ENCODE results near the gene HSF5.
A peak's percentile ranks its signal among the peaks of the same experiment; 100 is the strongest.

Gene HSF5, protein sequence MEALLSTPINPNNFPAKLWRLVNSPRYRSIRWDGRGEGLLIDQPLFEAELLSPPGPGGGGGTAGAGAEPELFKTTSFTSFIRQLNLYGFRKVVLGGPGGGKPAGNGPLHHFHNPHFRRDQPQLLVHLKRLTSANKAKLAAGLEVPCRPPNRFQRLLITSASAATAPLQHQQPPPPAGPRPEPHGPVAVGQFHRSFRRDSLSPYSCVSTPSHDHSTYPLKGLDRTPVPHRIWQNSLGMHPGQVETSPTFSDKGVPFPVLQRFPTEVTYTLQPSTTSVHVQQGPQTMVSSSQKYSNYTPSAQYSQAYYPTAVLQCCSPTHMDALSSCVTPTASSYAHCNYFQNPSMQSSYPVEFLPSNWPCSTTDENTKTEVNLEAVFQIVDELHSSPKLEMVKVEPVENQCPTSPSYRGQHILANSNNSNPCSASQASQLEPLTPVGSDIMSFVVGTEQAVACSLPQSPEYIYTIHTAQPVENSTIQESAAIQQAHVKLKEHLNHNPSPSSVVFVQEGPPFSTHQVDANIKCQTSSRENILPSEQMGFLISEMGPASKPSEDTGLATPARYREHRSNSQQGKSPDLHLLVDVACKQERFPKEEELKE

DNA sequence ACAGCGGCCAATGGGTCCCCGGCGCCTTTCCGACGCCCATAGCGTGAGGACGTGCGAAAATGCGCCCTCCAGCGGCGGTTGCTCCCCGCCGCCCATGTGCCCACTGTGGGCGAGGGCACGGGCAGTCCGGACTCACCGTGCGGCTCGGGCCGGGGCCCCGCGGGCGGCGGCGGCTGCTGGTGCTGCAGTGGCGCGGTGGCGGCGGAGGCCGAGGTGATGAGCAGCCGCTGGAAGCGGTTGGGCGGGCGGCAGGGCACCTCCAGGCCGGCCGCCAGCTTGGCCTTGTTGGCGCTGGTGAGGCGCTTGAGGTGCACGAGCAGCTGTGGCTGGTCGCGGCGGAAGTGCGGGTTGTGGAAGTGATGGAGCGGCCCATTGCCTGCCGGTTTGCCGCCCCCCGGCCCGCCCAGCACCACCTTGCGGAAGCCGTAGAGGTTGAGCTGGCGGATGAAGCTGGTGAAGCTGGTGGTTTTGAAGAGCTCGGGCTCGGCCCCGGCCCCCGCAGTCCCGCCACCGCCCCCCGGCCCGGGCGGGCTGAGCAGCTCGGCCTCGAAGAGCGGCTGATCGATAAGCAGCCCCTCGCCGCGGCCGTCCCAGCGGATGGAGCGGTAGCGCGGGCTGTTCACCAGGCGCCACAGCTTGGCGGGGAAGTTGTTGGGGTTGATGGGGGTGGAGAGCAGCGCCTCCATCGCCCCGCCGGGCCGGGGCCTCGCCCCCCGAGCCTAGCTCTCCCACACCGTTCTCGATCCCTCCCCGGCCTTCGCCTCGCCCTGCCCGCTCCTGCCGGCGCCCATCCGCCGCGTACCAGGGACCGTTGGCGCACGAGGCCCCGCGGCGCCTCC, at the start of gene HSF5:
Gene HSF5, minus strand, starts transcription at position 820 of the 839 bp plus-strand sequence. Its CDS starts 134 bp downstream, at position 686.
- FAIRE-seq = no peak
- DNase-seq (ENCODE audit: low spot score) = no peak

DNA sequence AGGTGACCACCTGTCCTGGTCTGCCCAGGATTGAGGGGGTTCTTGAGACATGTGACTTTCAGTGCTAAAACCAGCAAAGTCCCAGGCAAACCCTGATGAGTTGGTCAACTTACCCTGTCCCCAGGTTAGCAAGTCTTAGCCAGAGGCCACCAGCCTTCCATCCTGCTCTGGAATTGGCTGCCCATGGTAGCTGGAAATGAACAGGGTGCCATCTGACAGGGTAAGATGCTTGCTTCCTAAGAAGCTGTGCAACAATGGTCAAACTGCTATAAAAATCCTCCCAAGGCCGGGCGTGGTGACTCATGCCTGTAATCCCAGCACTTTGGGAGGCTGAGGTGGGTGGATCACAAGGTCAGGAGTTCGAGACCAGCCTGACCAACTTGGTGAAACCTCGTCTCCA, 49.1 kb upstream of the HSF5 start:
- DNase-seq (ENCODE audit: low spot score) (no peak), FAIRE-seq (peak; percentile 75)

DNA sequence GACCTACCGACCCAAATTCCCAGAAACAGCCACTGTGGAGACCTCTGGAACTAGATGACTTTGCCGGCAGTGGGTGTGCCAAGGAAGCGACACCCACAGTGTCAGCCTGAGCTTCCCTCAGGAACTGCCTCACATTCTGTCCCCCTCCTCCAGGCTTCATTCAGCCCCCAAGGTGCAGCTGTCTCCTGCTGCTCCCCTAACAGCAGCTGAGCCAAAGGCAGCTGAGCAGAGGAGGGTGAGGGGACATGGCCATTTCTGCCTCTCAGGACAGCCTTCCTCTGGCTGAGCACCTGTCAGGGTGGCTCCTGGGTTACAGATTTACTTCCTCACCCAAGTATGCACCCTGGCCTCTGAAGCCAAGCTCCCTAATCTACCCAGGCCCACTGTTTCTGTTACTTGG, 48.3 kb upstream of the HSF5 start:
- DNase-seq (ENCODE audit: low spot score) (no peak), FAIRE-seq (no peak)

DNA sequence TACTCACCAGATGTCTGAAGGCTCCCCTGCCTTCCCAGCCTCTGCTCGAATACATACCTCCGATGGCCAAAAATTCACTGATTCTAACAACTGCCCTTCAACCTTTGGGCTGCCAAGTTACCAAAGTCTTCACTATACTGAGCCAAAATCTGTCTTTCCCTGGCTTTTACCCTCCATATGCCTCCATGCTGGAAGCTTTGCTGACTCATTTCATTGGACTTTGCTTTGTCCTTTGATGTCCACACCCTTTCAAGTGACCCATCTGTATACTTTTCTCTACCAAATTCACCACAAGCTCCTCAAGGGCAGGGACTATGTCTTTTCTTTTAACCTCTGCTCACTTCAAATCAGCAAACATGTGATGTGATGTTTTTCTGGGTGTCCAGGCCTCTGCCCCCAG, 47.2 kb upstream of the HSF5 start:
- DNase-seq (ENCODE audit: low spot score) = peak; percentile 70
- FAIRE-seq = no peak

DNA sequence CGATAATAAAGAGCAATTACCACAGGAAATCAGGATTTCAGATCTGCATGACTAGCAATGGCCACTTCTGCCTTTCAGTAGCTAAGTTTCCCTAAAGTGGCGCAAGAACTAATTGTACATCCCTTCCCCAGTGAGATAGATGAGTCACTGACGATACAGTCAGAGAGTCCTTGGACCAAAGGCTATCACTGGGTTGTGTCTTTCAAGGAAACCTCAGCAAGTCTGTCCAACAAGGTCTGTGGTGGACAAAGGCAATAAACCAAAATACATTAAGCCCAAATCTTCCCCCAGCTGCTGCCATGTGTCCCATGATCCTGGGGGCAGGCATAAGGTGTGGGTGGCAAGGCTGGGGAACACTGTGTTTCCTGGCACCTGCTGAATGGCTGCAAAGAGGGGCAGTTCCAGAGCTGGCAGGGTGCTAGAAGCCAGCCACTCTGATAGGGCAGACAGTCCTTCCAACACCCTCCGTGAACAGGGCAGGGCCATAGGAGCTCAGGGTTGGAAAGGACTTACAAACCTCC, 46.8 kb upstream of the HSF5 start:
- DNase-seq (ENCODE audit: low spot score) (peak; percentile 65), FAIRE-seq (peak; percentile 93)

DNA sequence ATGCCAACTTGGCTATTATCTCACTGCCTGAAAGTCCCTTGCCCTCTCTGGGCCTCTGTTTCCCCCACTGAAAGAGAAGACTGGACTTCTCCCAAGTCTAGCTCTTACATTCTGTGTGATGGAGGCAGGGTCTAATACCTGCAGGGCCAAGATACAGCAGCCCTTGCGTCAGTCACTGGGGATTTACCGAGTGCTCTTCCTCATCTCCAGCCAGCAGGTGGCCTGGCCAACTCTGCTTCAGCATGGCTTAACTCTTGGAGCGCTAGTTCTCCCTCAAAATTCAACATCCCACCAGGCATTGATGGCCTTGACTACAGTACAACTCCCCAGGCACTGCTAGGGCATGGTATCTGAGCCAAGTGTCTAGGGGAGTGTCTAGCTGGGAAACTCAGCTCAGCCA, 46.1 kb upstream of the HSF5 start:
- DNase-seq (ENCODE audit: low spot score) (no peak), FAIRE-seq (no peak)

DNA sequence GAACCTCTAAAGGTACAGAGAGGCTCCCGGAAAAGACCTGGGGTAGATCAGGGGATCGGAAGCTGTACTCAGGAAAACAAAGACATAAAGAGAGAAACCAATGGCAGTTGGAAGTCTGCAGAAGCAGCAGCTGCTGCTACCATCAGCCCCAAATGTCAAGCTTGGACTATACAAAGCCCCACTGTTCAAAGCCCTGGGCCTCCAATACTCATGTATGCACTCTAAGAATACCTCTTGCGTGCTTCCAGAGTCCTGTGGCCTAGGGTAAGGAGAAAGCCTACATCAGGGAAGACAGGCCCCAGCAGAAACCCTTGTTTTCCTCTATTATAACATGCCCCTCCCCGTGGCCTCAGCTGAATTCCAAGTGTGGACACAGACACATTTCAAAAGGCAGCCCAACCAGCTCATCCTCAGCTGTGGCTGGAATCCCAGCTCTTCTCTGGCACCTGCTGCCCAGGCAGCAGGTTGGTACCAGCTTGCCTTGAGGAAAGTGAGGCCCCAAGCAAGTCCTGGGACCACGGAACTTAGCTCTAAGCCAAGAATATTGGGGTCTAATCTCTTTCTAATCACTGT, 45.5 kb upstream of the HSF5 start:
- no peak for FAIRE-seq
- DNase-seq (ENCODE audit: low spot score) = no peak

DNA sequence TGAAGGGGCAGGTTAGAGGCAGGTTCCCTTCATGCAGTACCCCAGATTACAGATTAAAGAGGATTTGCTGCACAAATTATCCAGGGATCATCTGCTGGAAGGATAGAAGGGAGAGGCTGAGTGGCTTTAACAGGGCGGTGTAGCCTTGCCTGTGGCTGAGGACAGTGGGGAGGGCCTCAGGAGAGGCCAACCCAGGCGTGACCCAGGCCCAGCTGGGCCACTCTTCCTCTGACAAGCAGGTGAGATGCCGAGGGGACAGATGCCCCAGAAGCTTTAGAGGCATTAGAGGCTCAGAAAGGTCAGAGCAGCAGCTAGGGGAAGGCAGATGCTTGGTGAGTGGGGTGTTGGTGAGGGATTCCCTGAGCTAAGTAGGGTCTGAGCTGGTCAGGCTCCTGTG, 44.3 kb upstream of the HSF5 start:
- DNase-seq (ENCODE audit: low spot score) (no peak), FAIRE-seq (no peak)

DNA sequence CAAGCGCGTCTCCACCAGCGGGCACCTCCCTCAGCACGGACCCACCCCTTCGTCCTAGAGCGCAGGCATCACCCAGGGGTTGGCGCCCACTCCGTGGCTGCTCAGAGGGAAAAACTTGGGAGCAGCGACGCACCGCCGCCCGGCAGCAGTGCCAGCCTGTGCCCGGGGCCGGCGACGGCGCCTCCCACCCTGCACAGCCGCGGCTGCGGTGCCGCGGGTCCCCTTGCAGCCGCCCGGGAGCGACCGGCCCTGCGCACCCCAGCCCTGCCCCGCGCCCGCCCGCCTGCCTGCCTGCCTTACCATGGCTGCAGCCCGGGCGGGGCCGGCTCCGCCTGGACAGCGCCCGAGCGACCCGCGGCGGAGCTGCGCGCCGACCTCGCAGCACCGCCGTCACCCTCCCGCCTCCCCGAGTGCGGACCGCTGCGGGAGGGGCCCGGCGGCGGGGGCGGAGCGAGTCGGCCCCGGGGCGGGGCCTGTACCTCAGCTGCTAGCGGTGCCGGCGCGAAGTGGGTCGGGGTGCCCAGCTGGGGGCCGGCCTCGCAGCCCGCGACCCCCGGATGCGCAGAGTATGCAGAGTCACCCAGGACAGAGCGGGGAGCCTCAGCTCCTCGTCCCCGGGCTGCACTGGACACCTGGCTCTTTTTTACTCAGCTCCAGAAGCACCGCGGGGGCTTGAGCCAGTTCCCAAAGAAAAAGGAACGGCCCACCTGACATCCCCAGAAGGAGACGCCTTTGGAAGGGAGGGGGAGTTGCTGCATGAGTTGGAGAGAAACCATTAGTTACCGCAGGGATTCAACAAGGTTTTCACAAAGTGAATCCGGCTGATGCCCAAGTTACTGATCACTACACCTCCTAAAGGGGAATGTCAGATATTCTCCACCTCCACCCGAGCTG, 43.7 kb upstream of the HSF5 start:
- no peak for FAIRE-seq
- peak; percentile 73 for DNase-seq (ENCODE audit: low spot score)

DNA sequence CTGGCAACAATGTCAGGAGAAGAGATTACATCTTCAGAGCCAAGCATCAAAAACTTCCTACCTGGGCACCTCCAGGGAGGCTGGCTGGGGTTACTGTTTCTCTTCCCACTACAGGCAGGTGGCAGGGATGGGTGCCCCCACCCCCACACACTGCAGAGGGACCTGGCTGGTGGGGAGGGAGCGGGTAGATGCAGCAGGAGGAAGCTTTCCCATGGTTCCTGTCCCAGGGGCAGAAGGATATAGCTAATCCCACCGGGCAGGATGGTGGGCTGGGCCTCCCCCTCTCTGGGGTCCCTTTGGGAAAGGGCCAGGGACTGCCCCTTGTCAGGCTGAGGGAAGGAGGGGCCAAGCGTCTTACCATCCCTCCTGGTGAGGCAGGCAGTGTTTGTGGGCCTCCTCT, 42.9 kb upstream of the HSF5 start:
- DNase-seq (ENCODE audit: low spot score) (no peak), FAIRE-seq (no peak)

DNA sequence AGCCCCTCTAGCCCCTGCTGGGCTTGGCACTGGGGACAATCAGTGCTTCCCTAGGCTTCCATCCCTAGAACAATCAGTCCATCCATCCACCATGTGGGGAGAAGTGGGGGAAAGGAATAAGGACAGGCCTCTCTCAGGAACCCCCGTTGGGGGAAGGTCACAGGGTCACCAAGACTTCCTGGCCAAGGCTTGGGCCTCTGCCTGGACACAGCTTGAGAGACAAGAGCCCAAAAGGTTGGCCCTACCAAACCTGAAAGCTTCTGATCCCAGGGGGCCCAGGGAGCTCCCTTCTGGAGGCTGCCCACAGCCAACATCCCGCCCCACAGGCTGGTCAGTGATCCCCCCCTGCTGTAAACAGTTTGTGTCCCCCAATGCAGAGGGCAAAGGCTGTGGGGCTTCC, 42.4 kb upstream of the HSF5 start:
- DNase-seq (ENCODE audit: low spot score) (no peak), FAIRE-seq (no peak)

DNA sequence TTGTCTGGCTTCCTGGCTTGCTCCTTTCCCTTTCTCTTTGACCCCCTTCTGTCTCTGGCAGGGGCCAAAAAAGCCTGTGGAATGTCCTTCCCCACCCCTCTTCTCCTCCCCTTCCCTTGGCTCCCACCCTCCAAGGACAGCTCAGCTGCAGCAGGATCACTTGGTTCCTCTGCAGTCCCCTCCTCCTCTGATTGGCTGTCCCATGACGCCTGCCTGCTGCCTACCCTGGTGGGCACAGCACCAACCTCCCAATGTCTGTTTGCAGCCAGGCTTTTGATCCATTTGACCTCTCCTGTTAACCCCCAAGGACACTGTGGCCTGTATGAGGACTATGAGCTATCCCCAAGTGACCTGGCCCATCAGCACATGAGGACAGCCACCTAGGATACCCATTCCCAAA, 41.1 kb upstream of the HSF5 start:
- DNase-seq (ENCODE audit: low spot score) = no peak
- no peak for FAIRE-seq

DNA sequence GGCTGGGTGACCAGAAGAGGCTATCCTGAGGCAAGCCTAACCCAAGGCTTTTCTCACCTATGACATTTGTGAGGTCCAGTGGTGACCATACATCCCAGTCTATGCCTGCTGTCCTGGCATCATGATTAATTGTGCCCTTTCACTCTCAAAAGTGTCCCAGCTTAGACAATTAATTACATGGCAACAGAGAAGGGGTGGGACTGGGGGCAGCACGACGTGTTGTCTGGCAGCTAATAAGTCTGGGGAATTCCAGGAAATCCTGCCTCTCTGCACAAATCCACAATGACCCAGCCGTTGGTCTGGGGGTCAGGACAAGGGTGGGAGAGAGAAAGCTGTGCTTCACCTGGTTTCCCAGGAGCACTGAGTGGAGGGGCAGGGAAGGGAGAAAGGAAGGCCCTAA, 40.2 kb upstream of the HSF5 start:
- FAIRE-seq = no peak
- DNase-seq (ENCODE audit: low spot score) = no peak

DNA sequence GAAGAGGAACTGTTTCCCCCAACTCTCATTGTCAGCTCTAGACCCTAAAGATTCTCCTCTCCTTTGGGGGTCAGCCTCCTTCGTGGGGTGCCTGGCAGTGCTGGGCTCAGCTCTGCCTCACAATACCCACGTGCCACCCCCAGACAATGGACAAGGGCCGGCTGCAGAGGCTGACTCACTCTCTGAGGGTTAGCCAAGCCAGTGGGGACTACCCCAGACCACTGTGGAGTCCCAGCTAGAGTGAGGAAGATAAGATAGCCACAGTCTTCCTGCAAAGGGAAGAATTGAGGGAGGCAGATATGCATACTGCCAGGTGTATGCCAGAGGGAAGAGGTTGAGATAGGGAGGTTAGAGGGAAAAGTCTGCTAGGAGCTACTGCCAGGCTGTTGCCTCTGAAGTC, 39.7 kb upstream of the HSF5 start:
- FAIRE-seq (no peak), DNase-seq (ENCODE audit: low spot score) (no peak)

DNA sequence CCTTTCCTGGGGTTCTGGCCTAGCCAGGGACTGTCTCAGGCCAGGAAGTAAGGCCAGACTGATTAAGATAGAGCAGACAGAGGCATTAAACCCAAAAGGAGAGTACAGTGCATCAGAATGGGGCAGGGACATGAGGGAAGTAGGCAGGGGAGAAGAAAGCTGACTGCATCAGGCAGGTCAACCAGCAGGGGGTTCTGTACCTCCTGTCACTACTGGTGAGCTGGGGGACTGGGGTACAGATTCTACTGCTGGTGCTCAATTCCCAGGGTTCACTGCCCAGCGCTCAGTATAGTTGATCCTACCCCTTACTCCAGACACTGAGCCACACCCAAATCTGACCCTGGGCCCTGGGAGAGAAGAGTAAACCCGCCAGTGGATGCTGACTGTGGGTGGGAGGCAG, 39.1 kb upstream of the HSF5 start:
- FAIRE-seq (peak; percentile 9), DNase-seq (ENCODE audit: low spot score) (no peak)

DNA sequence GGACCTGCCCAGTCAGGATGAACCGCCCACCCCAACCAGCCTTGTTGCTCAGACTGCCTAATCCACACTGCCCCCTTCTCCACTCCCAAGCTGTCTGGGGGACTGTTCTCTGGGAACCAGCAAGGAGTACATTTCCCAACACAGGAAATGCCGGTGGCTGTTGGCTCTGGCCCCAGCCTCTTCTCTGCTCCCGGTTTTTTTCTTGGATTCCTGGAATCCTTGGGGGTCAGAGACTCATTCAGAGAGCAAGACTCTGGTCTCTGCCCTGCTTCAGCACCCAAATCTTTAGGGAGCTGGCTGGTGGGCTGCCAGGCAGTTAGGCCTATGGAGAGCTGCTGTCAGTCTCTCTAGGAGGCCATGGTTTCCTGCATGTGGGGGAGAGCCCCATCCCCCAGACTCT, 37.0 kb upstream of the HSF5 start:
- no peak for DNase-seq (ENCODE audit: low spot score)

DNA sequence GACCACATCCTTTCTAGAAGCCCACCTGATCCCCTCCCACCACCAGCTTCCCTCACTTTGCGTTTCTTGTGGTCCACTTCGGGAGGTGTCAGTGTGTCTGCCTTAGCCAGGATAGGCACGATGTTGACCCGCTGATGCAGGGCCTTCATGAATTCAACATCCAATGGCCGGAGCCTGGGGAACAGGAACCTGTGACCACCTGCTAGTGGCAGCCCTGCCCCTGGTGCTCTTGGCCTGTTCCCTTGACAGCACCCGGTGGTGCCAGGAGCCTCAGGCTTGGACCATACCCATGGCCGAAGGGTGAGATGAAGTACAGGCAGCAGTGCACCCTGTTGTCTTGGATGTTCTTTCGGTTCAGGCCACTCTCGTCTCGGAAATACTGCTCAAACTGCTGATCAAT, 33.5 kb upstream of the HSF5 start:
- FAIRE-seq (no peak), DNase-seq (ENCODE audit: low spot score) (no peak)

More for the DNA sequence above, 37.0 kb upstream of the HSF5 start:
- FAIRE-seq = peak; percentile 30

DNA sequence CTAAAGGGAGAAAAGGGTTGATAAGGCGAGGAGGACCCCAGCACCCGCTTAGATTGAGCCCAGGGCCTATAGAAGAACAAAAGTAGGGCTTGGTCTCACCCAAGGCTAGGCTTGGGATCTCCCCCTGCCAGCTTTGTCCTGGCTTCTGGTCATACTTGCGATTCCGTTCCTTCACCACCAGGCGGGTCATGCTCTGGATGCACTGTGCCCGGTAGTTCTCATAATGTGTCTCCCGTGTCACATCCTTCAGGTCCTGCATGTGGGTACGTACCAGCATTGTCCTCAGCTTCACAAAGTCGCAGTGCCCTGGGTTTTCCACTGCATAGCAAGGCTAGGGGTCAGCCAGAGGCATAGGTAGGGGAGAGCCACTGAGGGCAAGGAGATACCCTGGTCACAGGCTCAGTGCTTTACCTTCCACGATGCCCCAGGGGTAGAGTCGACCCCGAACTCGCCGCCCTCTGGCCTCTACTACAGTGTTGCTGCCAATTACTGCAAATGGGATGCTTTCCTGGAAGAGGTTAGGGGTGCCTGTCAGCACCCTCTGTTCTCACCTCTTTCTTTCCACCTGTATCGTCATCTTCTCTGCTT, 32.7 kb upstream of the HSF5 start:
- DNase-seq (ENCODE audit: low spot score) = peak; percentile 58

DNA sequence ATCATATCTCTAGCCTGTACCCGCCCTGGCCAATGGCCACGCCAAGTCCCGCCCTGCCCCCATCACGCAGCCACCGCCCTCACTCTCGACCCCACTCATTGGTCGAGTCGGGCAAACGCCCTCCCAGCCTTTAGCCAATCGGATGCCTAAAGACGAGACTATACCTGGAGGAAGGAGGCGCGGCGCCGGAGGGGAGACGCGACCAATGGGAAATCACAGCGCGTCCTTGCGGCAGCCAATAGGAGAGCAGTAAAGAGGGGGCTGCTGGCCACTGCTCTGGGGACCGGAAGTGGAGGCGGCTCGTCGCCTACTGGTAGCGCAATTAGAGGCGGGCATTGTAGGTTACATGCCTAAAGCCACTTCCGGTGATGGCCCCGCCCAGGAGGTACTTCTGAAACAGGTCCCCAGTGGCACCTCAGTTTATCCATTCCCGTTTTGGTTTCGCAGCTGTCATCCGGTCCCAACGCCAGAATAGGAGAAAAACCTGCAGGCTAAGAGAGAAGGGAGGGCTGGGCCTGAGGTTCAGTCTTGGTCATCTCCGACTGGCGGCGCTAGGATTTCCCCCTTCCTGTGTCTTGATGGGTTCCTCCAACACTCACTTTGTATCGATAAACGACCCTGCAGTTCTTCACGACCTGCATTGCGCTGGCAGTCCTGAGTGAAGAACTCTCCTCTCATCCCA, 29.9 kb upstream of the HSF5 start:
- peak; percentile 100 for DNase-seq (ENCODE audit: low spot score)
- peak; percentile 99 for FAIRE-seq

More for the DNA sequence above, 32.7 kb upstream of the HSF5 start:
- peak; percentile 91 for FAIRE-seq
